ENCODE data around the gene RFC1. TPM values are rescaled to one million over a fixed set of nuclear protein-coding genes. Genes with fewer than 3 reads are reported as not detected.

RFC1 gene
- total and polyA plus RNA-seq, 2 experiments from 2014 or later: 39.5 to 46.3 TPM

GRCh38 chr4:39285853-39286252 is 80.3 kb downstream of the RFC1 start:
- Histone ChIP-seq H3K9me3 (ENCODE audit: low read depth) (no peaks in the 10 kb centered on the region), H3F3A (ENCODE audit: insufficient read depth) (peaks cover 6% of the 10 kb centered on the region; the same call in 1 of the 2 replicates), H3K36me3 (ENCODE audit: low read depth) (peaks cover 46% of the 10 kb centered on the region), H3K4me2 (ENCODE audit: unreplicated experiment) (no peak overlapping the region), H3K79me2 (ENCODE audit: insufficient read depth) (no peaks in the 10 kb centered on the region), H3K27ac (no peak overlapping the region), H3K9ac (no peak overlapping the region), H3K4me3 (no peak overlapping the region), H4K20me1 (ENCODE audit: insufficient read depth) (no peaks in the 10 kb centered on the region), H2AFZ (no peak overlapping the region), H3K4me1 (ENCODE audit: insufficient read depth) (no peaks in the 10 kb centered on the region), H3K9me2 (ENCODE audit: insufficient read depth) (no peaks in the 10 kb centered on the region), H3K27me3 (replicated peaks; ENCODE audit: insufficient read depth) (no peaks in the 10 kb centered on the region)
- no peak for TF ChIP-seq EZH2phosphoT487 (IDR thresholded peaks at IDR 0.05; ENCODE audit: insufficient read depth, low read depth)
- no peak for TF ChIP-seq EZH2 (IDR thresholded peaks at IDR 0.05; ENCODE audit: insufficient read depth, poor library complexity, severe bottlenecking)
- 93 to 96% methylated on average over 2 of the region's 2 CpGs for WGBS, 2 experiments (ENCODE audit: low coverage in 1 of 2, low lambda C conversion rate in 2 of 2, missing lambda C conversion rate in 2 of 2)
- DNase-seq: no peak
- in situ Hi-C loops (cut with MboI): no loop called here

- in situ Hi-C loops (cut with MboI): no loop called here
- WGBS, 2 experiments (ENCODE audit: low coverage in 1 of 2, low lambda C conversion rate in 2 of 2, missing lambda C conversion rate in 2 of 2): 82 to 83% methylated on average over 7 of the region's 7 CpGs
- H3K4me2 ChIP-seq (ENCODE audit: unreplicated experiment): no peak overlapping the region
These were observed 80.9 kb downstream of the RFC1 start for GRCh38 chr4:39285111-39285795.

GRCh38 chr4:39280770-39281169 is 85.4 kb downstream of the RFC1 start:
- Histone ChIP-seq H3K4me2 (ENCODE audit: unreplicated experiment) (no peak overlapping the region), H3K9ac (no peak overlapping the region), H3K79me2 (ENCODE audit: insufficient read depth) (no peaks in the 10 kb centered on the region), H3K4me3 (no peak overlapping the region), H3K27ac (no peak overlapping the region), H3K36me3 (ENCODE audit: low read depth) (peaks cover 19% of the 10 kb centered on the region), H3K9me2 (ENCODE audit: insufficient read depth) (no peaks in the 10 kb centered on the region), H3K9me3 (ENCODE audit: low read depth) (no peaks in the 10 kb centered on the region), H3K4me1 (ENCODE audit: insufficient read depth) (no peaks in the 10 kb centered on the region), H3K27me3 (replicated peaks; ENCODE audit: insufficient read depth) (no peaks in the 10 kb centered on the region), H3F3A (ENCODE audit: insufficient read depth) (peaks cover 6% of the 10 kb centered on the region; the same call in 1 of the 2 replicates), H4K20me1 (ENCODE audit: insufficient read depth) (no peaks in the 10 kb centered on the region), H2AFZ (no peak overlapping the region)
- WGBS, 2 experiments (ENCODE audit: low coverage in 1 of 2, low lambda C conversion rate in 2 of 2, missing lambda C conversion rate in 2 of 2): 99% methylated on average over 2 of the region's 2 CpGs
- no peak for DNase-seq
- in situ Hi-C loops (cut with MboI): no loop called here
- no peak for TF ChIP-seq EZH2 (IDR thresholded peaks at IDR 0.05; ENCODE audit: insufficient read depth, poor library complexity, severe bottlenecking)
- TF ChIP-seq EZH2phosphoT487 (IDR thresholded peaks at IDR 0.05; ENCODE audit: insufficient read depth, low read depth): no peak

More at GRCh38 chr4:39285111-39285795, 80.9 kb downstream of the RFC1 start:
- Histone ChIP-seq H3K9me2 (ENCODE audit: insufficient read depth) (no peaks in the 10 kb centered on the region), H3K9me3 (ENCODE audit: low read depth) (no peaks in the 10 kb centered on the region), H3F3A (ENCODE audit: insufficient read depth) (peaks cover 6% of the 10 kb centered on the region; the same call in 1 of the 2 replicates), H3K79me2 (ENCODE audit: insufficient read depth) (no peaks in the 10 kb centered on the region), H4K20me1 (ENCODE audit: insufficient read depth) (no peaks in the 10 kb centered on the region), H2AFZ (no peak overlapping the region), H3K36me3 (ENCODE audit: low read depth) (peaks cover 43% of the 10 kb centered on the region), H3K27me3 (replicated peaks; ENCODE audit: insufficient read depth) (no peaks in the 10 kb centered on the region), H3K4me1 (ENCODE audit: insufficient read depth) (no peaks in the 10 kb centered on the region), H3K9ac (no peak overlapping the region), H3K4me3 (no peak overlapping the region), H3K27ac (no peak overlapping the region)
- no peak for DNase-seq
- no peak for TF ChIP-seq EZH2 (IDR thresholded peaks at IDR 0.05; ENCODE audit: insufficient read depth, poor library complexity, severe bottlenecking)
- no peak for TF ChIP-seq EZH2phosphoT487 (IDR thresholded peaks at IDR 0.05; ENCODE audit: insufficient read depth, low read depth)

- Histone ChIP-seq H2AFZ (no peak overlapping the region), H3K9me3 (ENCODE audit: low read depth) (no peaks in the 10 kb centered on the region), H4K20me1 (ENCODE audit: insufficient read depth) (no peaks in the 10 kb centered on the region), H3K4me1 (ENCODE audit: insufficient read depth) (no peaks in the 10 kb centered on the region), H3K36me3 (ENCODE audit: low read depth) (peaks cover 19% of the 10 kb centered on the region), H3K4me3 (no peak overlapping the region), H3F3A (ENCODE audit: insufficient read depth) (peaks cover 6% of the 10 kb centered on the region; the same call in 1 of the 2 replicates), H3K9me2 (ENCODE audit: insufficient read depth) (no peaks in the 10 kb centered on the region), H3K9ac (no peak overlapping the region), H3K27ac (no peak overlapping the region), H3K4me2 (ENCODE audit: unreplicated experiment) (no peak overlapping the region), H3K27me3 (replicated peaks; ENCODE audit: insufficient read depth) (no peaks in the 10 kb centered on the region), H3K79me2 (ENCODE audit: insufficient read depth) (no peaks in the 10 kb centered on the region)
- in situ Hi-C loops (cut with MboI): no loop called here
- 68 to 84% methylated on average over 5 of the region's 5 CpGs for WGBS, 2 experiments (ENCODE audit: low coverage in 1 of 2, low lambda C conversion rate in 2 of 2, missing lambda C conversion rate in 2 of 2)
- no peak for DNase-seq
- TF ChIP-seq EZH2 (IDR thresholded peaks at IDR 0.05; ENCODE audit: insufficient read depth, poor library complexity, severe bottlenecking) (no peak), EZH2phosphoT487 (IDR thresholded peaks at IDR 0.05; ENCODE audit: insufficient read depth, low read depth) (no peak)
These were observed 86.7 kb downstream of the RFC1 start for GRCh38 chr4:39279416-39279815.

Data from GM23248 (cell line).